ENCODE data around the gene GPR101.
"Not testable (repeated sequence)": the region's sequence is repeated elsewhere in the genome, so short reads cannot be mapped to it uniquely, and the experiment has no call there.

The GPR101 gene

DNA sequence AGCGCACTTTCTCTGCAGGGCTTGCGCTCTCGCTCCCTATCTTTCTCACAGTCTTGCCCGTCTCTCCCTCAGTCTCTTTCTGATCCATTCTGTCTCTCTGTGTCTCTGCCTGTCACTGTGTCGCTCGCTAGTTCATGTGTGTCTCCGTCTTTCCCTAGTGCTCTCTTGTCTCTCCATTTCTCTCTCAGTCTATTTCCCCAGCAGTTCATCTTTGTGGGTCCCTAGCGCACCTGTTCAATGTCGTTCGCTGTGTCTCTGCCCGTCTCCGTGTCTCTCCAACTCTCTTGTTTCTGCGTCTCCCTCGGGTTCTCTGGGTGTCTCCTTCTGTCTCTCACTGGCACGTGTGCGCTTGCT is 1.5 kb downstream of the GPR101 start:
- H3K27me3 ChIP-seq (replicated peaks): peaks cover 16% of the 10 kb centered on the region
- TF ChIP-seq, protein P1, sequence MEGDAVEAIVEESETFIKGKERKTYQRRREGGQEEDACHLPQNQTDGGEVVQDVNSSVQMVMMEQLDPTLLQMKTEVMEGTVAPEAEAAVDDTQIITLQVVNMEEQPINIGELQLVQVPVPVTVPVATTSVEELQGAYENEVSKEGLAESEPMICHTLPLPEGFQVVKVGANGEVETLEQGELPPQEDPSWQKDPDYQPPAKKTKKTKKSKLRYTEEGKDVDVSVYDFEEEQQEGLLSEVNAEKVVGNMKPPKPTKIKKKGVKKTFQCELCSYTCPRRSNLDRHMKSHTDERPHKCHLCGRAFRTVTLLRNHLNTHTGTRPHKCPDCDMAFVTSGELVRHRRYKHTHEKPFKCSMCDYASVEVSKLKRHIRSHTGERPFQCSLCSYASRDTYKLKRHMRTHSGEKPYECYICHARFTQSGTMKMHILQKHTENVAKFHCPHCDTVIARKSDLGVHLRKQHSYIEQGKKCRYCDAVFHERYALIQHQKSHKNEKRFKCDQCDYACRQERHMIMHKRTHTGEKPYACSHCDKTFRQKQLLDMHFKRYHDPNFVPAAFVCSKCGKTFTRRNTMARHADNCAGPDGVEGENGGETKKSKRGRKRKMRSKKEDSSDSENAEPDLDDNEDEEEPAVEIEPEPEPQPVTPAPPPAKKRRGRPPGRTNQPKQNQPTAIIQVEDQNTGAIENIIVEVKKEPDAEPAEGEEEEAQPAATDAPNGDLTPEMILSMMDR (IDR thresholded peaks at IDR 0.05; ENCODE audit: low read depth, low read length, missing control alignments): no peak
- no peak for DNase-seq
- H3K4me3 ChIP-seq (ENCODE audit: low read depth, low read length): peak overlapping the region; percentile 43
- no peaks in the 10 kb centered on the region for H3K36me3 ChIP-seq (replicated peaks)
- H3K27ac ChIP-seq: no peak overlapping the region
- in situ Hi-C loops (cut with HindIII; ENCODE audit: low pct_ligation_motif_present, low sequenced_read_pairs): no loop called here

DNA sequence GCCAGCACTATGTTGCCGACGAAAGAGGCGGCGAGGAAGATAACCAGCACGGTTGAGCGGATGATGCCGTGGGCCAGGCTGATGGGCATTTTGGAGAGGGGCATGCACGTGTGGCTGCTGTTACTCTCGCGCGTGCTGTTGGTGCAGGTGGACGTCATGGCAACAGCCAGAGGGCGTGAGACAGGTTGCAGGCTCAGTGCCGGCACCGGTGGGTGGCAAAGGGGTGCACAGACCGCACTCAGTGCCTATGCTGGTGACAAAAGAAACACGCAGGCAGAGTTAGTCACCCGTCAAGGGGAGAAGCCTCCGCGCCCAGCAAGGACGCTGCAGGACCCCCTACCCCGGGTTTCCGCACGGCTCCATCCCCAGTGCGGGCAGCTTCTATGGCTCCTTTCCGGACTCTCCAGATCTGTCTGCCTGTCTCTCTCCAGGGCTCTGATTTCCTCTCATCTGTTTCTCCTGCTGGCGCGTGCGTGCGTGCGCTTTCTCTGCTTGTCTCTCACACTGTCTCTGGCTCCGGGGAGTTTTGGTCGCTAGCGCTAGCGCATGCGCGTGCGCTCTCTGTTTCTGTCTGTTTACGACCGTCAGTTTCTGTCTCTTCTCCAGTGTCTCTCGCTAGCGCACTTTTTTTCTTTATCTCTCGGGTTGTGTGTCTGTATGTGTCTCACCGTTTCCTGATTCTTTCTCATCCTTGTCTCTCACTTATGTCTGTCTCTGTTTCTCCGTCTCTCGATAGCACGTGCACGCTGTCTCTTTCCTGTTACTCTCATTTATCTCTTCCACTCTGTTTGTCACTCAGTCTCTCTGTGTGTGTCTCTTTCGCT is 2.1 kb downstream of the GPR101 start:
- in situ Hi-C loops (cut with HindIII; ENCODE audit: low pct_ligation_motif_present, low sequenced_read_pairs): no loop called here
- Histone ChIP-seq H3K27ac (no peak overlapping the region), H3K4me3 (ENCODE audit: low read depth, low read length) (peak overlapping the region; percentile 43), H3K27me3 (replicated peaks) (peaks cover 16% of the 10 kb centered on the region), H3K36me3 (replicated peaks) (no peaks in the 10 kb centered on the region)
- TF ChIP-seq, protein P1 (IDR thresholded peaks at IDR 0.05; ENCODE audit: low read depth, low read length, missing control alignments): no peak
- DNase-seq: peak; percentile 28

DNA sequence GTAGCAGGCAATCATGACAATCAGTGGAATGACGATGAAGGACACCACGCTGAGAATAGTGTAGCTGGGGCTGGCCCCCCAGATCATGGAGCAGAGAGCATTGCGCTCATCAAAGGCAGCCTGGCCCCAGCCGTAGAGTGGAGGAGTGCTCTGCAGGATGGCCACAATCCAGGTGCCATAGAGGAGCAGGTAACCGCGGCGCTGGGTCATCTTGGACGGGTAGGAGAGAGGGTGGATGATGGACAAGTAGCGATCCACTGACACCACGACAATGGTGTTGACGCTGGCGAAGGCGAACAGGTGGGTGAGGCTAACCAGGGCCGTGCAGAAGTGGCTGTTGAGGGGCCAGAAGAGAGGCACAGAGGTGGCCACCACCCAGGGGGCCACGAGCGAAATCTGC is 2.8 kb downstream of the GPR101 start:
- TF ChIP-seq, protein P1 (IDR thresholded peaks at IDR 0.05; ENCODE audit: low read depth, low read length, missing control alignments): no peak
- Histone ChIP-seq H3K4me3 (ENCODE audit: low read depth, low read length) (no peak overlapping the region), H3K36me3 (replicated peaks) (no peaks in the 10 kb centered on the region), H3K27me3 (replicated peaks) (peaks cover 16% of the 10 kb centered on the region), H3K27ac (no peak overlapping the region)
- in situ Hi-C loops (cut with HindIII; ENCODE audit: low pct_ligation_motif_present, low sequenced_read_pairs): no loop called here
- DNase-seq: no peak

DNA sequence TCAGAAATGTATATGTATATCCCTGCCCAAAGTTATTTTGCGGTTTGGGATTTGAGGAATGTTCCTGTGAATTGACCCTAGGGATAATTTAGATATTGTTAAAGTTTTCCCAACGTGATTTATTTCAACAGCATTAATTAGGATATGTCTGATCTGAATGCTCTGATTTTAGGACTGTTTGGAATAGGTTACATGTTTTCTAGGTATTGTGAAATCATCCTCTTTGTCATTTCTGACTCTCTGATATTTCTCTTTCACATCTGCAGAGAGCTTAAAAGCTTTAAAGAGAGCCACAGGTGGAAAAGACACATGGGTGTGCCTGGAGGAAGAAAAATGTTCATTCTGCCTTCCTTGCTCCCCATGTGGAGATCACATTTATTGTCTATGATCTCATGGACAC is 5.1 kb downstream of the GPR101 start:
- Histone ChIP-seq H3K4me3 (ENCODE audit: low read depth, low read length) (no peak overlapping the region), H3K27ac (no peak overlapping the region), H3K27me3 (replicated peaks) (peaks cover 13% of the 10 kb centered on the region), H3K36me3 (replicated peaks) (no peaks in the 10 kb centered on the region)
- in situ Hi-C loops (cut with HindIII; ENCODE audit: low pct_ligation_motif_present, low sequenced_read_pairs): no loop called here
- DNase-seq: no peak
- TF ChIP-seq, protein P1 (IDR thresholded peaks at IDR 0.05; ENCODE audit: low read depth, low read length, missing control alignments): no peak

DNA sequence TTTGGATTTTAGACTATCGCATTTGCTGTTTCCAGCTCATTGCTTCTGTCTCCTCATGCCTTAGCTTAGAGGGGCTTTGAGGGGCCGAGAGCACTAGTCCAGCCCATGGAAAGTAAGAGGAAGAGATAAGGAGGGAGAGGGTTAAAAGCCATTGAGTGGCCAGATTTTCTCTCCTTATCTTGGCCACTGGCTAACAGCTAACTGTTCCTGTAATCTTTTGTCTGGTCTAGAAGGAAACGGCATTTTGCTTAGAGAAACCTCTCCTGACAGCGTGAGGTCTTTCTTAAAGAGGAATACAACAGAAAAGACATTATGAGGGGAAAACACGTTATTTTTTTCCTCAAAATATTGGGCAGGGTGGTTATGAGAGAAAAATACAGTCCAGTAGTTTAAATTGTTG is 7.9 kb downstream of the GPR101 start:
- Histone ChIP-seq H3K27ac (no peak overlapping the region), H3K4me3 (ENCODE audit: low read depth, low read length) (no peak overlapping the region), H3K36me3 (replicated peaks) (no peaks in the 10 kb centered on the region), H3K27me3 (replicated peaks) (no peaks in the 10 kb centered on the region)
- DNase-seq: no peak
- TF ChIP-seq, protein P1 (IDR thresholded peaks at IDR 0.05; ENCODE audit: low read depth, low read length, missing control alignments): no peak
- in situ Hi-C loops (cut with HindIII; ENCODE audit: low pct_ligation_motif_present, low sequenced_read_pairs): no loop called here

DNA sequence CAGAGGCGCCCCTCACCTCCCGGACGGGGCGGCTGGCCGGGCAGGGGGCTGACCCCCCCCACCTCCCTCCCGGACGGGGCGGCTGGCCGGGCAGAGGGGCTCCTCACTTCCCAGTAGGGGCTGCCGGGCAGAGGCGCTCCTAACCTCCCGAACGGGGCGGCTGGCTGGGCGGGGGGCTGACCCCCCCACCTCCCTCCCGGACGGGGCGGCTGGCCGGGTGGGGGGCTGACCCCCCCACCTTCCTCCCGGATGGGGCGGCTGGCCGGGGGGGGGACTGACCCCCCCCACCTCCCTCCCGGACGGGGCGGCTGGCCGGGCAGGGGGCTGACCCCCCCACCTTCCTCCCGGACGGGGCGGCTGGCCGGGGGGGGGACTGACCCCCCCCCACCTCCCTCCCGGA is 33.6 kb downstream of the GPR101 start:
- H3K36me3 ChIP-seq (replicated peaks); H3K4me3 ChIP-seq (ENCODE audit: low read depth, low read length); H3K27ac ChIP-seq; in situ Hi-C loops (cut with HindIII; ENCODE audit: low pct_ligation_motif_present, low sequenced_read_pairs); H3K27me3 ChIP-seq (replicated peaks); DNase-seq: not testable (repeated sequence)
